Inflammatory macrophage treated with lipopolysaccharide for 4 hours (primary cell): ENCODE measurements around the gene PPP2R5C.
"Not testable (repeated sequence)": the region's sequence is repeated elsewhere in the genome, so short reads cannot be mapped to it uniquely, and the experiment has no call there.

Experiments used
- DNase-seq: peaks from one replicate; pipeline ENCODE4 v3.0.0-alpha.2; 2020

The PPP2R5C gene

GRCh38 chr14:101783260-101784016 lies 21.9 kb downstream of the PPP2R5C start:
- DNase-seq: no peak

GRCh38 chr14:101784631-101785030 lies 23.1 kb downstream of the PPP2R5C start:
- DNase-seq: no peak

GRCh38 chr14:101788016-101788635 lies 26.6 kb downstream of the PPP2R5C start:
- DNase-seq: no peak

GRCh38 chr14:101789222-101789621 lies 27.7 kb downstream of the PPP2R5C start:
- DNase-seq: no peak

- no peak for DNase-seq
Observed at GRCh38 chr14:101790232-101790631, 28.7 kb downstream of the PPP2R5C start.

- DNase-seq: peak; percentile 59
Observed at GRCh38 chr14:101791919-101792572, 30.5 kb downstream of the PPP2R5C start.

GRCh38 chr14:101796016-101796415 lies 34.5 kb downstream of the PPP2R5C start:
- no peak for DNase-seq

GRCh38 chr14:101796479-101796878 lies 35.0 kb downstream of the PPP2R5C start:
- DNase-seq: no peak

- DNase-seq: no peak
Observed at GRCh38 chr14:101797856-101798255, 36.3 kb downstream of the PPP2R5C start.

GRCh38 chr14:101804373-101804772 lies 42.9 kb downstream of the PPP2R5C start:
- not testable (repeated sequence) for DNase-seq

GRCh38 chr14:101806252-101806651 lies 44.7 kb downstream of the PPP2R5C start:
- not testable (repeated sequence) for DNase-seq

- no peak for DNase-seq
Observed at GRCh38 chr14:101808020-101808641, 46.6 kb downstream of the PPP2R5C start.

- peak; percentile 40 for DNase-seq
Observed at GRCh38 chr14:101808894-101809670, 47.6 kb downstream of the PPP2R5C start.

GRCh38 chr14:101809671-101810514 lies 48.4 kb downstream of the PPP2R5C start:
- DNase-seq: peak; percentile 96

GRCh38 chr14:101810897-101811621 lies 49.5 kb downstream of the PPP2R5C start:
- peak; percentile 70 for DNase-seq

- no peak for DNase-seq
Observed at GRCh38 chr14:101812071-101812470, 50.6 kb downstream of the PPP2R5C start.

- DNase-seq: no peak
Observed at GRCh38 chr14:101813171-101813759, 51.8 kb downstream of the PPP2R5C start.

GRCh38 chr14:101813833-101814232 lies 52.3 kb downstream of the PPP2R5C start:
- no peak for DNase-seq

GRCh38 chr14:101814934-101815333 lies 53.4 kb downstream of the PPP2R5C start:
- DNase-seq: no peak

- DNase-seq: no peak
Observed at GRCh38 chr14:101815994-101816393, 54.5 kb downstream of the PPP2R5C start.
